NCI-H526 (cell line): ENCODE results near the gene THTPA.

Experiments
- DNase-seq, 2 experiments: peaks; one replicate each; lab custom pipeline; 2025; lab: John Stamatoyannopoulos, UW

THTPA gene

DNA sequence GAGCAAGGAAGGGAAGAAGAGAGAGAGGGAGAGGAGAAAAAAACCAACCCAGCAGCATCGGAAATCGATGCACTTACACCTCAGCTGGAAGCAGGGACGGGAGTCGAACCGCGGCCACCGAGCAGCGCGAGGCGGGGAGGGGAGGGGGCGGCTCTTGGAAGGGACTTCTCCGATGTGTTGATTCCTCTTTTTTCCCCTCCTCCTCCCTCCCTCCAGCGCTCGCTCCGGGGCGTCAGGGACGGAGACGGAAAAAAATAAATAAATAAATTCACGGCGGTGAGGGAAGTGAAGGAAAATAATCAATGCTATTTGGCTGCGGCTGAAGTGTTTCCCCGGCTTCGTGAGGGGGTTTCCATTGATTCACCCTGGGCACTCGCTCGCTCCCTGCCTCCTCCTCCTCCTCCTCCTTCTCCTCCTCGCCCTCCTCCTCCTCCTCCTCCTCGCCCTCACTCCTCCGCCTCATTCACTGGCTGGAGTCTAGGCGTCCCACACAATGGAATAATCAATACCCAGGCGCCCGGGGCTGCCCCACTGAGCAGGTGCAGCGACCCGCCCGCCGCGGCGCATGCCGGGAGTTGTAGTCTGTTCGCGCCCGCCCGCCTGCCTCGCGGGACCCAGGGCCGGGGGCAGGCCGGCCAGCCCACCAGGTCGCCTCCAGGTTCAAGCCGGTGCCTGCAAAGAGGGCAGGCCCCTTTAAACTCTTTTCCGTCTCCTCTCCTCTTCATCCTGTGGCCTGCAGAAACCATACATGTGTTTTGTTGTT is 4.6 kb upstream of the THTPA start, which contains the start of gene ZFHX2:
Gene ZFHX2, minus strand, starts transcription at position 500 of the 763 bp plus-strand sequence. CDS start 16,440 bp downstream, outside the sequence.
- peak; percentile 74 to 93 for DNase-seq

GRCh38 chr14:23555533-23555881 is 564 bp upstream of the THTPA start:
- no peak for DNase-seq

GRCh38 chr14:23556700-23557440 is 799 bp downstream of the THTPA start:
- DNase-seq: peak in 1 of 2 experiments; percentile 42

- DNase-seq: no peak
Measured at GRCh38 chr14:23557521-23557920, 1.4 kb downstream of the THTPA start.

- no peak for DNase-seq
Measured at GRCh38 chr14:23557946-23558345, 1.9 kb downstream of the THTPA start.

GRCh38 chr14:23558346-23559009 is 2.4 kb downstream of the THTPA start:
- DNase-seq: no peak

DNA sequence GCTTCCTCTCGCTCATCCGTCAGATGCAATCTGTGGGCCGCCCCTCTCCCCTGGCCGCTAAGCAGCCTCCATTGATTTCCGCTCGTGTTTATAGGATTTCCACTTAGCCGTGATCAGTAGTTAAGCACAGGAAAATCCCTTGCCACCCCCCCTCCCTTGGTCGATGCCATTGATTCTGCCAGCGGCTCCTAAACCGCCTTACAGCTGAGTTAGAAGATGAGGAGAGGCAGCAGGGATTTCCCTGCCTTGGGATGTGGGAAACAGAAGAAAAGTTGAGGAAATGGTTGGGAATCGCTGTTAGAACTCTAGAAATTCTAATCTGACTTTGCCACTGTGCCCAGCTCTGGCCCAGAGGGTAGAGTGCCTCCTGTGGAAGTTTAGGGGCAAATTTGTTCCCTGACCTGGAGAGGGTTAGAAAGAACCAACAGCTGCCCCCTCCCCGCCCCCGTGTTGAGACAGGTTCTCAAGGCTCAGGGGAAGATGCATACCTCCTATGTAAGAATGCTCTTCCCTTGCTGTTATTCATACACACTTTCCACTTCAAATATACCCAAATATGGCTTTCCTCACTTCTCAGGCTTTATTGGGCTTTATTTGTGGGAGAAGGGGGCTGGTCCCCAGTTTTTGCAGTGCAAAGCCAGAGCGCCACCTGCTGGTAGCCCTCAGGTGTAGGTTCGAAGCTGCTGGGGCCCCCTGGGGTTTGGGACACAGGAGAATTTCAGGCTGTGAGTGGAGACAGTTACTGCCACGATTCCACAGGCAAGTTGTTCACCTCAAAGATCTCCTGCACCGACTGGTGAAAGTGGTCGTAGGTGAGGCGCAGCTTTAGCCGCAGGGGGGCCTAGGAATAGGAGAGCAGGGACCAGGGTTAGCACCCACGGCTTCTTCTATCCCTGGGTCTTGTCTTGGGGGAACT is 3.2 kb downstream of the THTPA start:
- peak in 1 of 2 experiments; percentile 65 for DNase-seq

GRCh38 chr14:23559926-23560520 is 4.0 kb downstream of the THTPA start:
- DNase-seq: no peak

DNA sequence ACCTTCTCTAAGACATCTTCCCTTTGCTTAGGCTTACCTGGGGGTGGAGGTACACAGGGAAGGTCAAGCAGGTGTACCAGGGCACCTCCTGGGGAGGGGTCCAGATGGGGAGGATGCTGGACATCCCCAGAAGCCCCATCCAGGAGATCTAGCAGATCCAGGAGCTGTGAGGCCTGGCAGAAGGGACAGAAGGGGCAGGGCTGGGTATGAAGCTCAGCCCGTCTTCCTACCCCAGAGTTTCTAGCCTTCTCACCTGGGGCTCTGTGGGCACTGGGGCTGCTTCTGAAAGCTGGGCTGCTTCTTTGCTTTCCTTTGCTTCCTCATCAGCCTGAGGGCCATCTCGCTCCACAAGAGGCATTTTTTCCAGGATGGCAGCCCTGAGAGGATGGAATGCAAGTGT is 5.2 kb downstream of the THTPA start:
- no peak for DNase-seq

- no peak for DNase-seq
Measured at GRCh38 chr14:23561873-23562821, 6.1 kb downstream of the THTPA start.

DNA sequence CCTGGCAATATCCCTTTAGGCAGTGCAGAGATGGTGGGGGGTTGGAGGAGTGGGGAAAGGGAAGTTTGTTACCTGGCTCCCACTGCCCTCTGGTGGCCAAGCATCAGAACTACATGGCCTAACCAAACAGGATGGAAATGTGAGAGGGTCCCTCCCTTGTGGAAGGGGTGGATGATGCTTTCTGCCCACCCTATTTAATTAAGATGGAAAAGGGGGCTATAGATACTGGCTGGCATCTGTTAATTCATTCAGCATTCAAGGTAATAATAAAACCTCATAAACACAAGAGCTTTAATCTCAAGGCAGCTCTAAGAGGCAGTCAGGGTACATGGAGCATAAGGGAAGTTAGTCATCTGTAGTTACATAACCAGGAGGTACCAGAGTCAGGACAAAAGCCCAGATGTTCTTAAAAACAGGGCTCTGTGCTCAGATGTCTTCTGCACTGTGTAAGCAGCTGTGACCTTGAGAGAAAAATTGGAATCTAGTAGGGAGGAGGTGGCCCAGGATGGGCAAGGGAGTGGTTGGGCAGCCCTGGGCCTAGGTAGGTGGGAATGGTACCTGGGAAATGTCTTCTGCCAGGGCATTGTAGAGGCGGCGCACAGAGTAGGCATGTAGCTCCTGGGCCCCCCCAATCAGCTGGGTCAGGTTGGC is 6.9 kb downstream of the THTPA start:
- peak; percentile 23 to 69 for DNase-seq

GRCh38 chr14:23563473-23564180 is 7.6 kb downstream of the THTPA start:
- DNase-seq: no peak

- DNase-seq: no peak
Measured at GRCh38 chr14:23564181-23564812, 8.2 kb downstream of the THTPA start.

DNA sequence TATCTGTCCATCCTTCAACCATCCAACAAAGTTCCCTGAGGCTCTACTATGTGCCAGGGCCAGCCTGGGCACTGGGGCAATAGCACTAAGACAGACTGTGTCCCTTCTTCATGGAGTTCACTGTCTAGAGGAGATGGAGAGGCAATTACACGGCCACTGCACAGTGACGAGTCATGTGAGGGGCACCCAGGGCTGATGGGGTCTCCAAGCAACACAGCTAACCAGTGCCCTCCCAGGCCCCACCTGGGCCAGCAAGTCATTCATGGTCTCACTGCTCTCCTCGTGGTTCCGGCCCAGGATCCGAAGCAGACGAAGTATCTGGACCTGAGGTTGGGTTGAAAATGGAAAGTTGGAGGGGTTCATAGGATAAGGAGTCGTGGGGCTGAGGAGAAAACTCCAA is 8.8 kb downstream of the THTPA start:
- no peak for DNase-seq

DNA sequence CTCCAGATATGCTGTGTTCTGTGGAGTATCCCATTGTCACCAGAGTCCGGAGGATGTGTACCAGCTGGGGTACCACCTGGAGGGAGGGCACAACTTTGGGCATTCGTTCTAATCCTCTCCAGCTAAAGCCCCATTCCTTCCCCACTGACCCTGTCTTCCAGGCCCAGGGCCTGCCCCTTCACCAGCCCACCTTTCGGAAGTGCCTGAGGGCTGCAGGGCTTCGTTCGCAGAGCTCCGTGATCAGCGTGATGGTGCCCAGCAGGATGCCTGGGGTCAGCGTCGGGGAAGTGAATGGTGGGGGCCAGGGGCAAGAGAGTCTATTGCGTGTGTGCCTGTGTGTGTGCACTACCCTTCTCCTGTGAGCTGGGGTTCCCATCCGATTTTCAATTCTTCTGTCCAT is 9.6 kb downstream of the THTPA start:
- no peak for DNase-seq

GRCh38 chr14:23566112-23566777 is 10.2 kb downstream of the THTPA start:
- DNase-seq: no peak

- DNase-seq: no peak
Measured at GRCh38 chr14:23566778-23567185, 10.7 kb downstream of the THTPA start.
